ELR (cell line): ENCODE measurements around the gene GPR87.

Experiments
- DNase-seq: peaks from one replicate; pipeline ENCODE4 v3.0.0-alpha.2; 2015; ENCODE audit warnings: low read depth

Gene GPR87

DNA sequence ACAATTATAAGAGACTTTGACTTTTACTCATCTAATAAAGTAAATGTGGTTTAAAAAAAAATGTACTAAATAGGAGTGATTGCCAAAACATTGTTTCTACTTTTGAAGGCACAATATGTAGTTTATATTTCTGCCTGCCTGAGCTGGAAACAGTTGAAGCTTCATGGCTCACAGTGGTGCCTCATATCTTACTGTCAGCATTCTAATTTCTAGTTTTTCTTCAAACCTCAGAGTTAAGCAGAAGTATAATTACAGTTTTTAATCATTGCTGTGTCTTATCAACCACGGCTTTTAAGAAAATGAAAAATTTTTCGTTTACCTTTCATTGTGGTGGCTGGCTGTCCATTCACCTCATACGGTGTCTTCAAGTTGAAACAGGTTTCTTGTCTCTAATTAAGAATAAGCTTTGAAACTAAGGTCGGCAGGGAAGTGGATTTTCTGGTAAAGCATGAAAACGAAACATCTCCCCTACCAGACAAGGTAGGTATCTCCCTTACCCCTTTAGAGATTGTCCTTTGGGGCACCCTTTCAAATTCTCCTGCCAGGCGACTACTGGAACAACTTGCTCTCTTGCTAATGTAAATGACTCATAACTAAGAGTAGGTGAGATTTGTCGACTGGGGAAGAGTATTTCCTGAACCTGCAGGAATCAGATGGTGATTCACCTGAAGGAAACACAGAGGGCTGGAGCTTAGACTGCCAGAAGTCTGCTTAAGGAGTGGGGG, at the start of gene GPR87:
Gene GPR87, minus strand, starts transcription at position 554 of the 725 bp plus-strand sequence. CDS start 16,720 bp downstream, outside the sequence.
- DNase-seq, result peak; percentile 80

DNA sequence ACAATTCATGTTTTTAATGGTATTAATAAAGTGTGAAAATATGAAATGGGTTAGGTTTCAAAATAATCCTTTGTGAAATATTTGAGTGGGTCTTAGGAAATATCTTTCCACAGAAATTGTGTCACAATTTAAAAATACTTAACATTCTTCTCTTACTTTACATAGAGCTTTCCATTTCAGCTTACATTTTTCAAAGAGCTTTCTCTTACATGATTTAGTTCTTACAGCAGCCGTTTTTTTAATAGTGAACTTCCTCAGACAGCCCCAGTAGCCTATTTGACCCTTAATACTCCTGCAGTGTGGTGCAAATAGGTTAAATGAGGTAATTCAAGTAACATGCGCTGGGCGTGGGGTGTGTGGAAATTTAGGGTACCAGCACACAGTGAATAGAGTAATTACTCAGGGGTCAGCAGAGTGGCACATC, 46.1 kb upstream of the GPR87 start:
- DNase-seq, result no peak

DNA sequence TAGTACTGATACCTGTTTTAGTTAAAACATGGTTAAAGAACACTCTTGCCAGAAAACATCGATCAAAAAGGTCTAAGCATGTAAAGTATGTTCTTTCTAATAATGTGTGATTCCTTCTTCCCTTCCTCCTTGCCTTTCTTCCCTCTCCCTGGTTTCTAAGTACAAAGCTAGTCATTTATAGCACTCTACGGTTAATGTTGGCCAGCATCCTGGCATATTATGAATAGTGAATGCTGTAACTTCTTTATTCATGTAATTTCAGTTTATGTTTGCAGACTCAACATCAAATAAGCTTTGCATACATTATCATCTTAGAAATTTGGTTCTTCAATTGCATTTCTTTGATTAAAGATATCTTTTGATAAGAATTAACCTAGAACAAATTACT, 40.8 kb upstream of the GPR87 start:
- DNase-seq, result no peak

DNA sequence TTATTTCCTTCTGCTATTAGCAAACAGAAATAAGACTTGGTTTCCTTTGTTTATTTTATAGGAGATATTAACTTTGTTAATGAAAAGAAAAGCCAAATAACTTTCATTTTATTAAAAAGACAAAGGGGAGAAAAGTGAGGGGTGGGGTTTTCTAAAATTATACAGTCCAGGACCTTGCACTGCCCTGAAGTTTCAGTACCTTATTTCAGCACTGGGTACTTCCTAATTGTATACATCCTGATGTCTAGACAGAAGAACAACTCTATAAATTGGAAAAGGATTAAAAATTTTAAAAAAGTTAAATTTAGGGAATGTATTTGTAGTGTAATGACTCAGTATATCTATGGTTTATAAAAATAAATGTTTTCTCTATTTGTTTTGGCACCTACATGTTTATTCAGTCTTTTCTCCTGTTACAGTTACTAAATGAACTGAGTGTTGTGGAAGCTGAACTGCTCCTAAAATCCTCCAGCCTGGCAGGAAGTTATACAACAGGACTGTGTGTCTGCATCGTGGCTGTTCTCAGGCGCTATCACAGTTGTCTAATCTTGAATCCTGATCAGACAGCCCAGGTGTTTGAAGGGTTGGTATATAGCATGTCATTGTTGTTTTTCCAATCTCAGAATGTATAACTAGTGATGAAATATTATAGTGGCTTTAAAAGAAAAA, 40.3 kb upstream of the GPR87 start:
- no peak for DNase-seq

DNA sequence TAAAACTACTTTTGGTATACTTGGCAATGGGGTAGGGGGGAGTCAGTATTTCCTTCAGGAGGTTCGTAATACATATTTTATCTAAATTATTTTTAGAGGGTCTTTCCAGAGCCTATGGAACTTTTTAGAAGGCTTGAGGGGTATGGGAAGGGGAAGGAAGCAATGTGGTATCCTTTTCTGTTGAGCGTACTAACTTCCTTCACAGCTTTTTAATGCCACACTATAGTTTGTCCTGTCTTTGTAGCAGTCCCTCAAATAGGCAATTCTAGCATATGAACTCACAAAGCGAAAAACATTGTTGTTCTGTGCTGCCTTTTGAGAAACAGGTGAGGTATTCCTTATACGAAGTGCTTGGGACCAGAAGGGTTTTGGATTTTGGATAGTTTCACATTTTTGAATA, 35.0 kb upstream of the GPR87 start:
- DNase-seq, result no peak

DNA sequence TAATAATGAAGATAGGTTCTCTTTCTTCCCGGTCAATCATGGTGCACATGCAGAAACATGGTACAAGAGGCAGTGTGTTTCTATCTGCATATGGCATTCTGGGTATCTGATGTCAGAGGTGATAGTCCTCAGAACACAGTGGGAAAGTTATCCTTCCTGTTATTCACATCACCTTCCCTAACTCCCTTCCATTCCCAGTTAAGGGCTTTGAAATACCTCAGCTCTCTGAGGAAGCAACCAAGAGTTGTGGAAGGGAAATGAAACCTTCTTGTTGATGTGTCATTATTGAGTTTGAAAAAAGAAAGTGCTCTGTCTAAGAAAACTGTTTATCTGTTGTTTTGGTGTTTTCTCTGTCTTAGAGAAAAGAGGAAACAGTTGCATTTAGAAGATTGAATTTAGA, 34.6 kb upstream of the GPR87 start:
- DNase-seq, result no peak

DNA sequence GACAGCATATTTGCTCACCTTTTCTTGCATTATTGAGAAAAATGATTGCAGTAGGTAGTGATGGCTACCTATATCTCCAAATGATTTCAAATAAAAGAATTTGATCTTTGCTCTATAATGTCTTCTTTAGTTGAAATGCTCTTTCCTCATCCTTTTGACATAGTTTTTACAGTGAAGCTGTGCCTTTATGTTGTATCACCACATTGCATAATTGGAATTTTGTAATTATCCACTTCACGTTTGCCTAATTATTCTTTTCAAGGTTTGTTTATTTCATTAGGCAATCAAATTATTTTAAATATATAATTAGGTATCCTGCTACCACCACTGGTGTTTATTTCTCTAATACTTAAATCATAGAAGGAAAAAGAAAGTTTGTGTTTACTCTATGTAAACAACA, 34.0 kb upstream of the GPR87 start:
- DNase-seq, result no peak

GRCh38 chr3:151347432-151347831, 30.8 kb upstream of the GPR87 start:
- no peak for DNase-seq

DNA sequence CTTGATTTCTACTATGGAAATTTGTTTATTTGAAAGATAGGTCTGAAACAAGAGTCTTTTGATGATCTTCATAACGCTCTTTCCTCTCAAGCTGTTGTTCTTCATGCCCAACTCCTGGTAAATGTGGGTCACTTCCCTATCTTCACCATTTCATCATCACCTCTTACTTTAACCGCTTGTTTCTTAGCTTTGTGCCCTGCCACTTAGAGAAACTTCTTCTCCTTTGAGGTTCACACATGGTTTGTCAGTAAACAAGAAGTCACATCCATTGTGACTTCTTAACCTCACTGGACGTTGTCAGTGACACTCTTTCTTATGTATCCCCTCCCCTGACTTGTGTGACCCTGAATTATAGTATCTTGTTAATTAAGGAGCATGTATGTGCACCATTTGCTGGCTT, 29.7 kb upstream of the GPR87 start:
- DNase-seq, result no peak

- DNase-seq, result peak; percentile 51
Observed at GRCh38 chr3:151345859-151346258, 29.2 kb upstream of the GPR87 start.

DNA sequence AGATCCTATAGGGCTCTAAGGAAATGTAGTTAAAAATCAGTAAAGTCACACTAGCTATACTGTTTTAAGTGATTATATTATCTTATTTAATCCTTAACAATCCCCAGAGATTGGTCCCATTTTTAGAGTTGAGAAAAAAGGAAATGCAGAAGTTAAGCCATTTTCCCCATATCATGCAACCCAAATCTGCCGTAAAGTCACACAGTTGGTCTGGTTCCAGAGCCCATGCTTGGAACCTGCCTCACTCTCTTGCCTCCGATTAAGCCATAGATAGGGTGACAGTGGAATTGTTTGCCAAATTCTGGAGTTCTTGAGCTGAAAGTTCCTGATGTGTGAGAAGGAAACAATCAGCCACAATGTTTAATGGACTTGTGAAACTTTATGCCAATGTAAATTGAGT, 15.1 kb upstream of the GPR87 start:
- no peak for DNase-seq

- no peak for DNase-seq
Observed at GRCh38 chr3:151330899-151331298, 14.3 kb upstream of the GPR87 start.

- no peak for DNase-seq
Observed at GRCh38 chr3:151330379-151330778, 13.8 kb upstream of the GPR87 start.

DNA sequence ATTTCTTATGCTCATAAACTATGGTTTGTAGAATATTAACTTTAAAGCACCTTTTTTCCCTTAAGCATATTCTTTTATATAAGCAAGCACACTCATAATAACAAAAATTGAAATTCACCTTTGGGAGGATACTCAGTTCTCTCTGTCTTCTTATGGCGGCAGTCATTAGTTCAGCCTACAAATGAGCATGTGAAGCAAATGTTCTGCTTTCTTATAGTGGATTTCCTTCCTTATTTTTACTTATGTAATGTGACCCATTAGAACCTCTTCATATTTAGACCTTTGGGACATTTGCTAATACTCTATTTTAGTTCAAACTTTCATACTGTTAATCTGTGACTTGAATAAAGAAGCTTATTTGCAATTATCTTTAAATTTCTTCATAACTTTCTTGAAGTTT, 12.7 kb upstream of the GPR87 start, which contains the start of gene P2RY13:
Gene P2RY13, minus strand, starts transcription at position 187 of the 400 bp plus-strand sequence. Its CDS starts 21 bp downstream, at position 166.
- no peak for DNase-seq

- peak; percentile 42 for DNase-seq
Observed at GRCh38 chr3:151328298-151328995, 11.8 kb upstream of the GPR87 start.

DNA sequence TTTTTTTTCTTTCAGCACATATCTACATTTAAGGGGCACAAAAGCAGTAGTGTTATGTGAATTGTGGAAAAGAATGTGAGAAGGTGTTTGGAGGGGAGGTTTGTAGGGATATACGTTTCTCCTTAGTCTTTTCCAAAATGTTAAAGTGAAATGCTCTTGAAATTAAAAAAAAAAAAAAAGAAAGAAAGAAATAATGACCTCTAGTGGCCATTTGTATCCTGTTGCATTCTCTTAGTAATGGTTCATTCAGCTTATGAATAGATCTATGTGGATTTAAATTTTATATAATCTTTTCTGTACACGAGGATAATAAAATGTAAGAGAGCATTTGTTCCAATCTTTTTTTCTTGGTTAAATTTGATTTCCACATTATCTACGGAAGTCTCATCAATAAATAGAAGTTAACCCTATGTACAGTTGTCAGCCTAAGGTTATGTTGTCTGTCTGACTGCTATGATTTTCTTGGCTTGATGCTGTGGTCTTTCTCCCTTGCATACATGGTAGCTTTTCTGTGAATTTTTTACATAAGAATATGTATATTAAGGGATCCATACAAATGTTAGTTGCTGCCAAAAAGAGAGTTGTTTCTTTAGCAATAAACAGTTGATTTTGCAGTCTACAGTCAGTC, 11.1 kb upstream of the GPR87 start:
- peak; percentile 70 for DNase-seq

- no peak for DNase-seq
Observed at GRCh38 chr3:151322511-151322910, 5.9 kb upstream of the GPR87 start.

GRCh38 chr3:151321526-151321925, 4.9 kb upstream of the GPR87 start:
- DNase-seq, result no peak

DNA sequence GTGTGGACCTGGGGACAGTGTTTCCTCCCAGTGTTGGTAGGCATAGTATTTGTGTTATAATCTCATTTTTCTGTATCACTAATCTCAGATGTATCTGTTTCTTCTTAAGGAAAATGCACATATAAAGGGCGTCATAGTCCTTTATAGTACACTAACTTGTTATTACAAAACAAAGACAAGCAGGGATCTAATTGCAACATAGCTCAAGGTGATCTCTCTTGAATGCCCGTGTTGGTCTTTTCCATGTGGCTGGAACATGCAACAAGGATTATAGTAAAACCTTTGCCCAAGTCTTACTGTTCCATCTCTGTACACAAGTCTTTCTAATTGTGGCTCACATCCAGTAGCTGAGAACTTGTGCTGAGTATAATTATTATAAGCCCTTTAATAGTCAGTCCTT, 3.5 kb upstream of the GPR87 start:
- no peak for DNase-seq

DNA sequence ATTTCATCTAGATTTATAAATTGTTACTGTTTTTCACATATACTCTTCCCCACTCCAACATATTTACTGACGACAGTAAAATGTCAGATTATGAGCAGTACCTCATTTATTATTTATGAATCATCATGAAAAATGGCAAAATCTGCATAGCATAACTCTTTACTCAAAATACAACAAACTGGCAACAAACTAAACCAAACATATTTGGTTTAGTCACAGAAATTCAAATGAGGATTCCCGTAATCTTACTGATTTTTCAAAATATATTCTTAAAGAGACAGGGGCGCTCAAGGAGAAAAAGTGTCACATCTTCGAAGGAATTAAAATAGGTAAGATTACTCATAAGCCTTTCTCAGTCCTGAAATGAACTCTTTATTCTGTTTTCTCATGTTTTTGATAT, 3.0 kb upstream of the GPR87 start:
- DNase-seq, result peak; percentile 60

DNA sequence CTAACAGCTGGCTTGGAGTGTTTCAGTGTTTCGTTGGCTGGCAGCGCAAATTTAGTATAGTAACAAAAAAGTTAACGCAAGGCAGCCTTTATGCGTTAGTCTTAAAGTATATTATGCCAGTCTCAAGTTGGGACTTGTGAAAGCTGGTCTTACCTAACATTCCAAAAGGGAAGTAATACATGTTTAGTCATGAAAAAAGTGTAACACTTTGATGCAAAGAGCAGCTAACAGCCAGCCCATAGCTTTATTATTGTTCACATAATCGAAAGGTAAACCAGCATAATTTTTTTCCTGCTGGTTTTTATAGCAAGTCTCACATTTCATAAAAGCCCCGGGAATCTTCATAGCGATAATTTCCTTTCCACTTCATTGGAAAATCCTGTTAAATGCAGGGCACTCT, 2.4 kb upstream of the GPR87 start:
- DNase-seq, result no peak

DNA sequence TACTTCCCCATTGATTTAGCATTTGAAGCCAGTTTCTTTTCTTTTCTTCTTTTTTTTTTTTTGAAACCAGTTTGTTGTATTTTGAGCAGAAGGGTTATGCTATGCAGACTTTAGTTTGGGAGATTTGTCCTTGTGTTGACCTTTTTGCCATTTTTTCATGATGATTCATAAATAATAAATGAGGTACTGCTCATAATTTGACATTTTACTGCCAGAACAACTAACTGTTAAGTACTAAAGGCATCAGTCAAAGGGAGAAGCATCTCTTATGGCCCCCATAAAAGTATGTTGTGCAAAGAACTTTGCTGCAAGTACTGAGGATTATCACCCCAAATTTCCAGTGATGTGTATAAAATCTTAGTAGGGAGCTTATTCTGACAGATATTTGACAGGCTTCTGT, 1.7 kb upstream of the GPR87 start:
- DNase-seq, result peak; percentile 50

DNA sequence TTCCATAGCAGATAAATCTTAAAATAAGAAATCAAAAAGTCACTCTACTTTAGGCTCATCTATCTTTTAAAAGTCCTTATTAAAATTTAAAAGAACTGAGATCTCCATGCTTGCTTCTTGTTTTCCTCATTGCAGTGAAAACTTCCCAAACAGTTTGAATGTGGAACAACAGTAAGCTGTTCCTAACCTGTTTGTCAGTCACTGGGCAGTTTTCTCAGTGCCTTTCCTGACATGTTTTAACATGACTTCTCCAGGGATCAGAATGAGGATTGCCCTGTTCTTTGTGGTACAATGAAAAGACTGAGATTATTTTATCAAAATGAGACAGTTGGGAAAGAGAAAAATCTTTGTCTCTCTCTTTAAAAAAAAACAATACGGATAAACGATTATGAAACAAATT, 774 bp downstream of the GPR87 start:
- DNase-seq, result no peak
